ENCODE measurements around the gene GREM1.

The GREM1 gene

DNA sequence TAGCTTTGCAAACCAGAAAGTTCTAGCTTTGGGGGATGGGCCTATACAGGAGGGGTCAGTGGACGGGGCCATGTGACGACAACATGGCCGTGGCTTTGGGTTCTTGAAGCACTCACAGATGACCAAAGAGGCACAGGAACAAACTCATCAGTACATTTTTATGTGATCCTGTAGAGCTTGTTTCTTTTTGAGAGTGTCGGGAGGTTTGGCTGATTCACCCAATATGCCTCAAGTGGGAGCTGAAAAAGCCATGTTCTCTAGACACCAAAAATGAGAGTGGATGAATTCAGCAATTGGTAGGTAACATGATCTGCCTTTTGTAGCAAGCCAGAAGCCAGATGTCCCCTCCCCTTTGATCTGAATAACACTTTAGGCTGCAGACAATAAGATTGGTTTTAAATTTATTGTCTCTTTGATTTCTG lies 30.1 kb downstream of the GREM1 start:
- H4K8ac ChIP-seq (ENCODE audit: low read depth, low read length), result no peak overlapping the region
- no peak overlapping the region for H2BK5ac ChIP-seq (ENCODE audit: low read length)
- H3K79me2 ChIP-seq (ENCODE audit: control insufficient read depth, insufficient read depth, low read length), result no peaks in the 10 kb centered on the region
- H3K27ac ChIP-seq (ENCODE audit: low read depth, low read length), result no peak overlapping the region
- no peak overlapping the region for H2BK15ac ChIP-seq (replicated peaks; ENCODE audit: low read depth)
- H3K4me3 ChIP-seq (ENCODE audit: low read length), result no peak overlapping the region
- H3K23ac ChIP-seq (ENCODE audit: low read length), result no peak overlapping the region
- H3K27me3 ChIP-seq (ENCODE audit: insufficient read depth, low read length, poor library complexity), result no peaks in the 10 kb centered on the region
- H3K4ac ChIP-seq (ENCODE audit: low read depth, low read length), result no peak overlapping the region
- no peak overlapping the region for H2AK5ac ChIP-seq (ENCODE audit: low read length)
- no peaks in the 10 kb centered on the region for H3K4me1 ChIP-seq (ENCODE audit: control insufficient read depth, low read depth, low read length)
- H2BK120ac ChIP-seq (ENCODE audit: low read depth, low read length), result no peak overlapping the region
- H3K18ac ChIP-seq (ENCODE audit: low read length), result no peak overlapping the region
- H3K9ac ChIP-seq (ENCODE audit: low read length), result no peak overlapping the region
- no peak overlapping the region for H4K5ac ChIP-seq (ENCODE audit: low read length)
- no CpG with 5 or more reads among the region's 4 CpGs for WGBS (ENCODE audit: extremely low coverage, insufficient coverage, low lambda C conversion rate)
- no peaks in the 10 kb centered on the region for H3K36me3 ChIP-seq (ENCODE audit: control insufficient read depth, insufficient read depth, low read length)
- no peak overlapping the region for H3K4me2 ChIP-seq (ENCODE audit: low read length)
- no peak overlapping the region for H3K56ac ChIP-seq (ENCODE audit: low read length)
- no peaks in the 10 kb centered on the region for H3K79me1 ChIP-seq (ENCODE audit: low read length)
- no peak for DNase-seq

DNA sequence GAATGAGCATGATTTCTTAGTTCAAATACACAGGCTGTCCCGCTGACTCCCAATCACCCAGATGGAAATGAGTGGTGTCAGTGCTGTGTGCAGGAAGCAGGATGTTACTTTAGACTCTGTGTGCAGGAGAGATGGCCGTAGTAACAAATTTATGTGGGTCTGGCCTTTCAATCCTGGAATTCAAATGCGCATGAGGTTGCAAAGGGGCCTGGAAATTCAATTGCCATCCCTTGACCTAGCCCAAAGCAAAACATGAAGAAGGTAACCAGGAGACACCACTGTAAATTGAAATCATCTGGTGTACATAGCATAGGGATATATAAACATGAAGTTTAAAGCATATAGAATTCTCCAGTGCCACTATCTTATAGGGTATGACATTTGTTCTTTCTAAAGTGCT lies 33.2 kb downstream of the GREM1 start:
- Histone ChIP-seq H3K36me3 (ENCODE audit: control insufficient read depth, insufficient read depth, low read length) (no peaks in the 10 kb centered on the region), H2AK5ac (ENCODE audit: low read length) (no peak overlapping the region), H3K27me3 (ENCODE audit: insufficient read depth, low read length, poor library complexity) (no peaks in the 10 kb centered on the region), H3K79me2 (ENCODE audit: control insufficient read depth, insufficient read depth, low read length) (no peaks in the 10 kb centered on the region), H3K18ac (ENCODE audit: low read length) (no peak overlapping the region), H3K23ac (ENCODE audit: low read length) (no peak overlapping the region), H4K5ac (ENCODE audit: low read length) (no peak overlapping the region), H3K4me1 (ENCODE audit: control insufficient read depth, low read depth, low read length) (no peaks in the 10 kb centered on the region), H3K79me1 (ENCODE audit: low read length) (no peaks in the 10 kb centered on the region), H3K56ac (ENCODE audit: low read length) (no peak overlapping the region), H3K4me3 (ENCODE audit: low read length) (no peak overlapping the region), H3K4me2 (ENCODE audit: low read length) (no peak overlapping the region), H3K9ac (ENCODE audit: low read length) (no peak overlapping the region), H2BK5ac (ENCODE audit: low read length) (no peak overlapping the region), H3K4ac (ENCODE audit: low read depth, low read length) (no peak overlapping the region), H2BK15ac (replicated peaks; ENCODE audit: low read depth) (no peak overlapping the region), H2BK120ac (ENCODE audit: low read depth, low read length) (no peak overlapping the region), H4K8ac (ENCODE audit: low read depth, low read length) (no peak overlapping the region), H3K27ac (ENCODE audit: low read depth, low read length) (no peak overlapping the region)
- WGBS (ENCODE audit: extremely low coverage, insufficient coverage, low lambda C conversion rate), result no CpG with 5 or more reads among the region's 3 CpGs
- DNase-seq, result no peak

DNA sequence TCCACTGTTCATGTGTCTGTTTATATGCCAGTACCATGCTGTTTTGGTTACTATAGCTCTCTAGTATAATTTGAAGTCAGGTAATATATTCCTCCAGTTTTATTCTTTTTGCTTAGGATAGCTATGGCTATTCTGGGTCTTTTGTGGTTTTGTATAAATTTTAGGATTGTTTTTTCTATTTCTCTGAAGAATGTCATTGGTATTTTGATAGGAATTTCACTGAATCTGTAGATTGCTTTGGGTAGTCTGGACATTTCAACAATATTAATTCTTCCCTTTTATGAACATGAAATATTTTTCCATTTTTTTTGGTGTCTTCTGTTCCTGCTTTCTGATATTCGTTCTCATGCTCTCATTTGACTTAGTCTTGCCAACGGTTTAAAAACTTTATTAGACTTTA lies 39.6 kb downstream of the GREM1 start:
- Histone ChIP-seq H2BK5ac (ENCODE audit: low read length) (no peak overlapping the region), H3K4ac (ENCODE audit: low read depth, low read length) (no peak overlapping the region), H4K8ac (ENCODE audit: low read depth, low read length) (no peak overlapping the region), H3K56ac (ENCODE audit: low read length) (no peak overlapping the region), H3K27me3 (ENCODE audit: insufficient read depth, low read length, poor library complexity) (no peaks in the 10 kb centered on the region), H3K4me2 (ENCODE audit: low read length) (no peak overlapping the region), H3K23ac (ENCODE audit: low read length) (no peak overlapping the region), H3K18ac (ENCODE audit: low read length) (no peak overlapping the region), H2AK5ac (ENCODE audit: low read length) (no peak overlapping the region), H3K79me1 (ENCODE audit: low read length) (no peaks in the 10 kb centered on the region), H3K4me3 (ENCODE audit: low read length) (no peak overlapping the region), H2BK15ac (replicated peaks; ENCODE audit: low read depth) (no peak overlapping the region), H3K79me2 (ENCODE audit: control insufficient read depth, insufficient read depth, low read length) (no peaks in the 10 kb centered on the region), H3K9ac (ENCODE audit: low read length) (no peak overlapping the region), H4K5ac (ENCODE audit: low read length) (no peak overlapping the region), H3K4me1 (ENCODE audit: control insufficient read depth, low read depth, low read length) (no peaks in the 10 kb centered on the region), H2BK120ac (ENCODE audit: low read depth, low read length) (no peak overlapping the region), H3K27ac (ENCODE audit: low read depth, low read length) (no peak overlapping the region), H3K36me3 (ENCODE audit: control insufficient read depth, insufficient read depth, low read length) (no peaks in the 10 kb centered on the region)
- no CpG with 5 or more reads among the region's 2 CpGs for WGBS (ENCODE audit: extremely low coverage, insufficient coverage, low lambda C conversion rate)
- no peak for DNase-seq

DNA sequence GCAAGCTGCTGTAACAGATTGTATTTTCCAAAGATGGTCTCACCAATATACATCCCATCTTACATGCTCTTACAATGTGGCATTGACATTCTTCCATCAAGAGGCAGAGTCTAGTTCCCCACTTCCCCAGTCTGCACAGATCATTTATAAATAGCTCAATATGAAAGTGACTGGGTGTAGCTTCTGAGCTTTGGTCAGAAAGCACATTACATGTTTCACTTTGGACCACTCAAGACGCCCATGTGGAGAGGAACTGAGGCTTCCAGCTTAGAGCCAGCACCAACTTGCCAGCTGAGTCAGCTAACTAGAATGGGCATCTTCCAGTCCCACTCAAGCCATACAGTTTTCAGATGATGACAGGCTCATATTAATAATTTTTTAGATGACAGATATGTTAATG lies 45.5 kb downstream of the GREM1 start:
- H3K56ac ChIP-seq (ENCODE audit: low read length), result no peak overlapping the region
- H2AK5ac ChIP-seq (ENCODE audit: low read length), result no peak overlapping the region
- no peaks in the 10 kb centered on the region for H3K79me2 ChIP-seq (ENCODE audit: control insufficient read depth, insufficient read depth, low read length)
- H3K79me1 ChIP-seq (ENCODE audit: low read length), result no peaks in the 10 kb centered on the region
- no peak overlapping the region for H2BK120ac ChIP-seq (ENCODE audit: low read depth, low read length)
- H3K4me3 ChIP-seq (ENCODE audit: low read length), result no peak overlapping the region
- no peak overlapping the region for H4K5ac ChIP-seq (ENCODE audit: low read length)
- H3K23ac ChIP-seq (ENCODE audit: low read length), result no peak overlapping the region
- H3K4me2 ChIP-seq (ENCODE audit: low read length), result no peak overlapping the region
- no peak overlapping the region for H3K9ac ChIP-seq (ENCODE audit: low read length)
- no peak overlapping the region for H4K8ac ChIP-seq (ENCODE audit: low read depth, low read length)
- no peak overlapping the region for H2BK15ac ChIP-seq (replicated peaks; ENCODE audit: low read depth)
- H3K4ac ChIP-seq (ENCODE audit: low read depth, low read length), result no peak overlapping the region
- H3K4me1 ChIP-seq (ENCODE audit: control insufficient read depth, low read depth, low read length), result no peaks in the 10 kb centered on the region
- H3K27me3 ChIP-seq (ENCODE audit: insufficient read depth, low read length, poor library complexity), result no peaks in the 10 kb centered on the region
- no peak for DNase-seq
- WGBS (ENCODE audit: extremely low coverage, insufficient coverage, low lambda C conversion rate), result no CpG with 5 or more reads among the region's 1 CpG
- H2BK5ac ChIP-seq (ENCODE audit: low read length), result no peak overlapping the region
- no peak overlapping the region for H3K18ac ChIP-seq (ENCODE audit: low read length)
- H3K36me3 ChIP-seq (ENCODE audit: control insufficient read depth, insufficient read depth, low read length), result no peaks in the 10 kb centered on the region
- H3K27ac ChIP-seq (ENCODE audit: low read depth, low read length), result no peak overlapping the region

- H3K27me3 ChIP-seq (ENCODE audit: insufficient read depth, low read length, poor library complexity), result no peaks in the 10 kb centered on the region
Measured at GRCh38 chr15:32765236-32765635, 47.4 kb downstream of the GREM1 start.

DNA sequence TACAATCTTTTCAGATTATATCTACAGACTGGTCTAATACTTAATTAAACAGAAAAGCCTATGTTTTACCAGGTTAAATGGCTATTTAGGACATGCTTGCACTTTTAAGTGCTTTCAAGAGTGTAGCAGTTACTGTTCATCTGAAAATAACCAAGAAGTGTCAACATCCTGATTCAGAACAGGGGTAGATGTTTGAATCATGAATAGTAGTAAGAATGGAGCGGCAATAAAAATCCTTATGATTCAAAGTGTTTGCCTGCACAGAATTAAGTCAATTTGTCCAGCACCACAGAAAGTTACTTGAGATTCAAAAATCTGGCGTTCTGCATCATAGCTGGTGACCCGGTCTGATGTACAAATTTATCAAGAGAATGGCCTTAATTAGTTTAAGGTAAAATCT lies 48.3 kb downstream of the GREM1 start:
- Histone ChIP-seq H3K23ac (ENCODE audit: low read length) (no peak overlapping the region), H3K4ac (ENCODE audit: low read depth, low read length) (no peak overlapping the region), H2AK5ac (ENCODE audit: low read length) (no peak overlapping the region), H3K4me1 (ENCODE audit: control insufficient read depth, low read depth, low read length) (no peaks in the 10 kb centered on the region), H3K18ac (ENCODE audit: low read length) (no peak overlapping the region), H3K9ac (ENCODE audit: low read length) (no peak overlapping the region), H3K36me3 (ENCODE audit: control insufficient read depth, insufficient read depth, low read length) (no peaks in the 10 kb centered on the region), H3K4me2 (ENCODE audit: low read length) (no peak overlapping the region), H4K8ac (ENCODE audit: low read depth, low read length) (no peak overlapping the region), H3K79me2 (ENCODE audit: control insufficient read depth, insufficient read depth, low read length) (no peaks in the 10 kb centered on the region), H2BK15ac (replicated peaks; ENCODE audit: low read depth) (no peak overlapping the region), H2BK120ac (ENCODE audit: low read depth, low read length) (no peak overlapping the region), H3K4me3 (ENCODE audit: low read length) (no peak overlapping the region), H3K27ac (ENCODE audit: low read depth, low read length) (no peak overlapping the region), H4K5ac (ENCODE audit: low read length) (no peak overlapping the region), H3K56ac (ENCODE audit: low read length) (no peak overlapping the region), H3K27me3 (ENCODE audit: insufficient read depth, low read length, poor library complexity) (no peaks in the 10 kb centered on the region), H3K79me1 (ENCODE audit: low read length) (no peaks in the 10 kb centered on the region), H2BK5ac (ENCODE audit: low read length) (no peak overlapping the region)
- no CpG with 5 or more reads among the region's 3 CpGs for WGBS (ENCODE audit: extremely low coverage, insufficient coverage, low lambda C conversion rate)
- no peak for DNase-seq

More at GRCh38 chr15:32765236-32765635, 47.4 kb downstream of the GREM1 start:
- H3K4me1 ChIP-seq (ENCODE audit: control insufficient read depth, low read depth, low read length), result no peaks in the 10 kb centered on the region
- no peak overlapping the region for H3K56ac ChIP-seq (ENCODE audit: low read length)
- no peak for DNase-seq
- no peak overlapping the region for H3K23ac ChIP-seq (ENCODE audit: low read length)
- WGBS (ENCODE audit: extremely low coverage, insufficient coverage, low lambda C conversion rate), result no CpG with 5 or more reads among the region's 4 CpGs
- H3K4me3 ChIP-seq (ENCODE audit: low read length), result no peak overlapping the region
- no peak overlapping the region for H3K18ac ChIP-seq (ENCODE audit: low read length)
- no peak overlapping the region for H2BK5ac ChIP-seq (ENCODE audit: low read length)
- no peak overlapping the region for H4K5ac ChIP-seq (ENCODE audit: low read length)
- H2BK15ac ChIP-seq (replicated peaks; ENCODE audit: low read depth), result no peak overlapping the region
- no peak overlapping the region for H4K8ac ChIP-seq (ENCODE audit: low read depth, low read length)
- H3K36me3 ChIP-seq (ENCODE audit: control insufficient read depth, insufficient read depth, low read length), result no peaks in the 10 kb centered on the region
- no peak overlapping the region for H2AK5ac ChIP-seq (ENCODE audit: low read length)
- no peak overlapping the region for H3K27ac ChIP-seq (ENCODE audit: low read depth, low read length)
- no peaks in the 10 kb centered on the region for H3K79me2 ChIP-seq (ENCODE audit: control insufficient read depth, insufficient read depth, low read length)
- no peaks in the 10 kb centered on the region for H3K79me1 ChIP-seq (ENCODE audit: low read length)
- no peak overlapping the region for H3K4me2 ChIP-seq (ENCODE audit: low read length)
- no peak overlapping the region for H3K4ac ChIP-seq (ENCODE audit: low read depth, low read length)
- H2BK120ac ChIP-seq (ENCODE audit: low read depth, low read length), result no peak overlapping the region
- H3K9ac ChIP-seq (ENCODE audit: low read length), result no peak overlapping the region

All from mesendoderm (in vitro differentiated cells).